Measurements from ENCODE around the gene RIPK4.
"Not testable (repeated sequence)": the region's sequence is repeated elsewhere in the genome, so short reads cannot be mapped to it uniquely, and the experiment has no call there.

RIPK4 gene

DNA sequence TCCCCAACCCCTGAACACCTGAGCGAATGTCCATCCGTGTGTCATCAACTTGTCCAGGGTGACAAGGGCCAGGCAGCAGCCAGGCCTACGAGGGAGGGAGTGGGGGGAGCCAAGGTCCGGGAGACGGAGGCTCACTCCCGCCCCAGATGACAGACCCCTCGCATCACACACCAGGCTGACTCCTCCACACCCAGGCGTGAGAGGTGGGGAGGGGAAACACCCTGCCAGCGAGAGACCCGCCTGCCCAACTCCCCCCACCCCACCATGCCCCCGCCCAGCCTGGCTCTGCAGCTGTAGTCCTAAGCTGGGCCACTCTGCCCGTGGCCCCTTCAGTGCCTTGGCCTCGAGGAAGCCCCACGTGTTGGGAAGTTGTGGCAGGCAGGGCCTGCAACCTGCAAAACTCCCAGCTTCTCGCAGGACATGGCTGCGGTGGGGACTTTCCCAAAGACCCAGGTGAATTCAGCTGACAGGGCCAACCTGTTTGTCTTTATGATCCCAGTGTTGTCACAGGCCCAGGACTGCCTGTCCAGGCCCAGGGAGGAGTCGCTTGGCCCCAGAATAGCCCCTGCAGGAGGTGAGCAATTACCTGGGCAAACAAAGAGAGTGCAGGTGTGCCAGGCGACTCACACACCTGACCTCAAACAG lies 62.9 kb downstream of the RIPK4 start:
- Histone ChIP-seq H3K9me3 (peaks cover 5% of the 10 kb centered on the region; the same call in 1 of the 2 replicates), H3K4me2 (no peak overlapping the region), H3K9ac (no peak overlapping the region), H3K4me1 (peaks cover 1% of the 10 kb centered on the region), H3K27me3 (no peaks in the 10 kb centered on the region), H3K27ac (no peak overlapping the region), H3K36me3 (no peaks in the 10 kb centered on the region), H3K4me3 (no peak overlapping the region), H4K20me1 (no peaks in the 10 kb centered on the region)
- TF ChIP-seq Cebpa-rat (IDR thresholded peaks at IDR 0.05) = no peak

DNA sequence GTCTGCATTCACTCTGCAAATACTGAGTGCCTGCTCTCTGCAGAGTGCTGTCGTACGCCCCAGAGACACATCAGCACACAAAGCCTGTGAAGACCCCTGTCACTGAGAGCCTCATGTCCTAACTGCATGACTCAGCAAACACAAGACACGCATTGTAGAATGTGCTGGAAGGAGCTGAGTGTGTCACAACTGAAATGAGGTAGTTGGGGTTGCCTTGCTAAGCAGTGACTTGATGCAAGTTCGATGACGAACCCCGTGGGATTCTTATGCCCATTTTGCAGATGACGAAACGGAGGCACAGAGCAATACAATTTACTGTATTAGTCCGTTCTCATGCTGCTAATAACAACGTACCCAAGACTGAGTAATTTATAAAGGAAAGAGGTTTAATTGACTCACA lies 65.1 kb downstream of the RIPK4 start:
- H3K9ac ChIP-seq = no peak overlapping the region
- no peaks in the 10 kb centered on the region for H3K36me3 ChIP-seq
- H4K20me1 ChIP-seq = no peaks in the 10 kb centered on the region
- peaks cover 8% of the 10 kb centered on the region for H3K4me1 ChIP-seq
- H3K27ac ChIP-seq = no peak overlapping the region
- H3K4me3 ChIP-seq = no peak overlapping the region
- peaks cover 10% of the 10 kb centered on the region; the same call in 1 of the 2 replicates for H3K9me3 ChIP-seq
- TF ChIP-seq Cebpa-rat (IDR thresholded peaks at IDR 0.05) = no peak
- no peaks in the 10 kb centered on the region for H3K27me3 ChIP-seq
- no peak overlapping the region for H3K4me2 ChIP-seq

DNA sequence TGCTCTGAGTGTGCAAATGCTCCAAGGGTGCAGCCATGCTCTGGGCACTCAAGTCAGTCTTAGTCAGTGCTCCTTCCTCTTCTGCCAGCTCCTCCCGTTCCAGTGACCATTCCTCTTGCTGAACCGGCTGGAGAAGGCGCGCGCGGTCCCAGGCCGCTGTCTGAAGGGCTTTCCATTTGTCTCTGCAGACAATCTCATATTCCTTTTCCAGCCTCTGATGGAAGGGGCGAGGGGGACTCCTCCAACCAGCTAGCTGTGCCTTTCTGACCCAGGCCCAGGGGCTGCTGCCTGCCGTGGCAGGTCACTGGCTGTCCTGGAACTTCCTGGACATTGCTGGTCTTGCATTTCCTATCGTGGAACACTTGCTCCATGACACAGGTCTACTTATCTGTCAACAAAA lies 67.5 kb downstream of the RIPK4 start:
- no peaks in the 10 kb centered on the region for H3K27me3 ChIP-seq
- TF ChIP-seq Cebpa-rat (IDR thresholded peaks at IDR 0.05) = no peak
- no peak overlapping the region for H3K4me2 ChIP-seq
- H3K36me3 ChIP-seq = no peaks in the 10 kb centered on the region
- peaks cover 10% of the 10 kb centered on the region; the same call in 1 of the 2 replicates for H3K9me3 ChIP-seq
- peaks cover 8% of the 10 kb centered on the region for H3K4me1 ChIP-seq
- no peak overlapping the region for H3K27ac ChIP-seq
- H3K4me3 ChIP-seq = no peak overlapping the region
- no peaks in the 10 kb centered on the region for H4K20me1 ChIP-seq
- H3K9ac ChIP-seq = no peak overlapping the region

DNA sequence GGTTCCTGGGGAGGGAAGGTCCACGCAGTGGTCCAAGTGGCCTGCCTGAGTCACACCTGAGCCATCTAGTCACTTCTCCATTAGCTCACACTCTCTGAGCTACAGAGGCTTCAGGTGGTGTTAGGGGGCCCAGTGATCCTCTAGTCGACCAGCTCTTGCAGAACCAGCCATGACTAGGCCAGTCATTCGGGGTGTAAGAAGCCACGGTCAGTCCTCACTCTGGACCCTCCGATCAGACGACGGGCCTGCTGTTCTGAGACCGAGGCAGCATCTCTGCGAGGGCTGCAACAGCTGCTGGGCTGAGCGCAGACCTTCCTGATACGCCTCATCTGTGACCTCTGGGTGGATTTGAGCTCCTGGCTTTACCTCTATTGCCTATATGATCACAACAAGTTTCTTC lies 68.8 kb downstream of the RIPK4 start:
- Histone ChIP-seq H3K4me2 (no peak overlapping the region), H3K9ac (no peak overlapping the region), H3K36me3 (no peaks in the 10 kb centered on the region), H3K27me3 (no peaks in the 10 kb centered on the region), H3K4me3 (no peak overlapping the region), H3K4me1 (peaks cover 8% of the 10 kb centered on the region), H4K20me1 (no peaks in the 10 kb centered on the region), H3K9me3 (peaks cover 10% of the 10 kb centered on the region; the same call in 1 of the 2 replicates), H3K27ac (no peak overlapping the region)
- TF ChIP-seq Cebpa-rat (IDR thresholded peaks at IDR 0.05) = no peak

DNA sequence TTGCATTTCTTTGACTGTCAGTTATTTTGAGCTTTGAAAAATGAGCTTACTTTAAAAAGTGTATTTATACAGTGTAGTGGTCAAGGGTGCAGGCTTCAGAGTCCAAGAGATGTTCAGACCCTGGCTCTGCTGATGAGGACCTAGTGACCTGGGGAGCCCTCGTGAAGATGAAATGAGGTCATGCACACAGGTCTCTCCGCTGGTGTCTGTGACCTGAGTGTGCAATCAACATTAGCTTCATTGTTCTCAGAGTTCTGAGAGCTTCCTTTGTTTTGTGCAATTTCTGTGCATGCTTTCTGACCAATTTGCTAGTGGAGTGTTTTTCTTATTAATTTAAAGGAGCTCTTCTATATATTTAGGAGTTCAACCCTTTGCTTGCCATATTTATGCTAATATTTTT lies 71.3 kb downstream of the RIPK4 start:
- H3K4me1 ChIP-seq = peaks cover 8% of the 10 kb centered on the region
- H3K9me3 ChIP-seq = peaks cover 10% of the 10 kb centered on the region; the same call in 1 of the 2 replicates
- no peak for TF ChIP-seq Cebpa-rat (IDR thresholded peaks at IDR 0.05)
- no peak overlapping the region for H3K27ac ChIP-seq
- H3K27me3 ChIP-seq = no peaks in the 10 kb centered on the region
- H3K36me3 ChIP-seq = no peaks in the 10 kb centered on the region
- H3K9ac ChIP-seq = no peak overlapping the region
- no peak overlapping the region for H3K4me3 ChIP-seq
- no peak overlapping the region for H3K4me2 ChIP-seq
- no peaks in the 10 kb centered on the region for H4K20me1 ChIP-seq

DNA sequence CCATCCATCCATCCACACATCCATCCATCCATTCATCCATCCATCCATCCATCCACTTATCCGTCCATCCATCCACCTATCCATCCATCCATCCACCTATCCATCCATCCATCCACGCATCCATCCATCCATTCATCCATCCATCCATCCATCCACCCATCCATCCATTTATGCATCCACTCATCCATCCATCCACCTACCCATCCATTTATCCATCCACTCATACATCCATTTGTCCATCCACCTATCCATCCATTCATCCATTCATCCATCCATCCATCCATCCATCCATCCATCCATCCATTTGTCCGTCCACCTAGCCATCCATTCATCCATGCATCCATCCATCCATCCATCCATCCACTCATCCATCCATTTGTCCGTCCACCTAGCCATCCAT lies 72.8 kb downstream of the RIPK4 start:
- not testable (repeated sequence) for H4K20me1 ChIP-seq, H3K4me3 ChIP-seq, H3K36me3 ChIP-seq, H3K27me3 ChIP-seq, H3K4me2 ChIP-seq, H3K9ac ChIP-seq, H3K27ac ChIP-seq, H3K9me3 ChIP-seq, H3K4me1 ChIP-seq

DNA sequence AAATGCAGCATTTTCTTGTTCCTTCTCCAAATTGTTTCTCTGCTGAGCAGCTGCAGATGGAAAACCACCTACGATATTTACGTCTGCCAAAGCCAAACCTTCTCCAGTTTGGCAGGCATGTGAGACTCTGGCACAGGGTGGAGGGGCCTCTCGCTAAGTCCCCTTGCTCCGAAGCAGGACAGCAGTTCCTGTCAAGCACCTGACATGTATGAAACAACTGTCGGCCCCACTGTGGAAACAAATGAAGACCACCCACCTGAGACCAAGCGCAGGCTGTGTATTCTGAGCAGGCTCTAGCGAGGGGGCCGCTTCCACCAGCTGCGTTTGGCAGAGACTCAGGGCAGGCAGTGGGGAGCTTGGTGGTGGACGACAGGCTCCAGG lies 74.7 kb downstream of the RIPK4 start:
- Histone ChIP-seq H3K4me3 (no peak overlapping the region), H3K9ac (no peak overlapping the region), H3K36me3 (no peaks in the 10 kb centered on the region), H3K4me1 (no peaks in the 10 kb centered on the region), H3K27ac (no peak overlapping the region), H3K4me2 (no peak overlapping the region), H4K20me1 (no peaks in the 10 kb centered on the region), H3K9me3 (no peaks in the 10 kb centered on the region), H3K27me3 (no peaks in the 10 kb centered on the region)
- no peak for TF ChIP-seq Cebpa-rat (IDR thresholded peaks at IDR 0.05)

DNA sequence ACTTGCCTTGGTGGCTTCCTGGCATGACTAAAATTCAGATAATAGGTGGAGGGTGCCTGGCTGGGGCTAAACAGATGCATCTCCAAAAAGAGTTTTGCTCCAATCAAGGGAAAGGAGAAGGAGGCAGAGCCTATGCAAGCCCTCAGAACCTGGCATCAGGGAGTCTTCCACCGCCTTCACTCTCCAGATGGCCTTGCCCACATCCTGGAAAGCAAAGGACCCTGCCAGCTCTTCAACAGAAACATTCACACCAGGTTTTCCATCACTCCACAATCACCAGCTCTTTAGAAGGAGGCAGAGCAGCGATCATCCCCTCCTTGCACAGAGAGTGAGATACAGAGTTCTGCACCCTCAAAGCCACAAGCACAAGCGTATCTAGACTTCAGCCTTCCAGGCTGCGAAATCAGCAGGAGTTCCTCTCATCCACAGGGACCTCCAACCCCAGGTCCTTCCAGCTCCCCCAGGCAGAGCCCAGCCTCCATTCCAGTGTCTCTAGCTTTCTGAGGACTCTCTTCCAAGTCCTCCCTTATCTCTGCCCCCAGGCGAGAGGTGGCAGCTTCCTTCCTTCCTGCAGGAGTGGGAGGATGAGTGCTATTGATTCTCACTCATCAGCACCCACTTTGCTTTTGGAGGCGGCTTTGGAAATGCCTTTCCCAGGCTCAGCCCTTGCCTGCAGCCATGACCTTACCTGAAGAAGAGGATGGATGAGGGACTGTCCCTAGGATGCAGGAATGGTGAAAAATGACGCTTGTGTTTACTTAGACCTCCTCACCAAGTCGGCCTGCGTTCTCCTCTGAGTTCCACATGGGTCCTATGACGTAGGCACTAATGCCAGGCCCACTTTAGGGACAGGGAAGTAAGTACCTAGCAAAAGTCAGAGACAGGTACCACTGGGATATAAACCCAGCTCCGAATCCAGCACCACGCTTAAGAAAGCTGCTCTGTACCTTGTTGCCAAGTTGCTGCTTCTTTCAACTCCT lies 75.4 kb downstream of the RIPK4 start:
- no peak overlapping the region for H3K27ac ChIP-seq
- H3K4me2 ChIP-seq = no peak overlapping the region
- H3K9ac ChIP-seq = no peak overlapping the region
- no peak for TF ChIP-seq Cebpa-rat (IDR thresholded peaks at IDR 0.05)
- no peaks in the 10 kb centered on the region for H3K36me3 ChIP-seq
- H3K9me3 ChIP-seq = no peaks in the 10 kb centered on the region
- H3K4me3 ChIP-seq = no peak overlapping the region
- H4K20me1 ChIP-seq = no peaks in the 10 kb centered on the region
- H3K27me3 ChIP-seq = no peaks in the 10 kb centered on the region
- no peaks in the 10 kb centered on the region for H3K4me1 ChIP-seq
